ENCODE results near the gene ACTL6B. TPM values are rescaled to one million over a fixed set of nuclear protein-coding genes. Genes with fewer than 3 reads are reported as not detected.

Gene ACTL6B
- total and polyA plus RNA-seq, 2 of the 8 experiments (the other 6 are each of a cell fraction or from before 2014, with no cell fraction given) = 2.1 to 4.5 TPM

- Histone ChIP-seq H4K8ac (ENCODE audit: extremely low read depth, insufficient read depth, low read length) (peak overlapping the region; percentile 78; the same call in 1 of the 2 replicates), H2BK20ac (ENCODE audit: low read length) (no peak overlapping the region), H3K23ac (ENCODE audit: insufficient read length) (no peak overlapping the region), H2BK120ac (replicated peaks; ENCODE audit: low read depth, low read length) (no peak overlapping the region), H3K14ac (ENCODE audit: insufficient read length) (no peak overlapping the region), H3K27me3 (replicated peaks in 1 of 4; ENCODE audit: control insufficient read depth in 3 of 4, extremely low read depth in 1 of 4, insufficient read depth in 3 of 4, low read length in 3 of 4) (peaks cover 0 to 8% (median 6%) of the 10 kb centered on the region in 4 experiments; a peak in 4 of 7 replicates), H2BK5ac (ENCODE audit: low read depth, low read length) (no peak overlapping the region), H3K9me3 (ENCODE audit: insufficient read depth in 2 of 2, low read depth in 1 of 2, low read length in 1 of 2) (no peaks in the 10 kb centered on the region), H4K20me1 (replicated peaks in 1 of 2; ENCODE audit: control insufficient read depth in 1 of 2, insufficient read depth in 2 of 2, low read length in 2 of 2) (peaks cover 13 to 25% of the 10 kb centered on the region in 2 experiments), H4K91ac (replicated peaks; ENCODE audit: insufficient read length, low read length) (no peak overlapping the region), H3K79me2 (ENCODE audit: control insufficient read depth in 1 of 2, insufficient read depth in 2 of 2, low read length in 2 of 2) (no peaks in the 10 kb centered on the region), H4K5ac (ENCODE audit: insufficient read length, low read depth, low read length) (no peak overlapping the region), H2AFZ (ENCODE audit: low read length) (no peak overlapping the region), H3K36me3 (ENCODE audit: control insufficient read depth in 2 of 4, insufficient read depth in 4 of 4, low read length in 3 of 4) (peaks cover 3 to 50% (median 21%) of the 10 kb centered on the region in 4 experiments; a peak in 7 of 8 replicates), H2BK15ac (ENCODE audit: low read length) (no peak overlapping the region), H2AK5ac (ENCODE audit: low read depth, low read length) (peak overlapping the region; percentile 94; the same call in 1 of the 2 replicates), H3K27ac (ENCODE audit: low read depth, low read length) (no peak overlapping the region), H3K23me2 (ENCODE audit: low read depth, low read length) (peaks cover 11% of the 10 kb centered on the region; the same call in 1 of the 2 replicates), H3K4me2 (ENCODE audit: insufficient read depth in 1 of 2, low read depth in 2 of 2, low read length in 2 of 2) (peak overlapping the region; percentile 58 to 87), H2BK12ac (ENCODE audit: low read depth, low read length) (no peak overlapping the region), H3K4me3 (ENCODE audit: extremely low read depth in 1 of 4, insufficient read depth in 2 of 4, low read depth in 3 of 4, low read length in 4 of 4) (peak overlapping the region in 3 of 4 experiments; percentile 18 to 99 (median 79); a peak in 5 of 8 replicates), H3K56ac (replicated peaks; ENCODE audit: insufficient read length, low read depth, low read length) (no peak overlapping the region), H3K9ac (replicated peaks in 1 of 4; ENCODE audit: extremely low read depth in 1 of 4, low read depth in 3 of 4, low read length in 3 of 4) (peak overlapping the region in 1 of 4 experiments; percentile 44; a peak in 3 of 7 replicates), H3K18ac (ENCODE audit: extremely low read depth, low read length) (no peak overlapping the region), H3K4me1 (replicated peaks in 1 of 4; ENCODE audit: control insufficient read depth in 3 of 4, insufficient read depth in 4 of 4, low read length in 3 of 4) (peaks cover 0 to 7% (median 4%) of the 10 kb centered on the region in 4 experiments; a peak in 6 of 7 replicates), H3K4ac (replicated peaks; ENCODE audit: insufficient read length, low read depth, low read length) (no peak overlapping the region), H3K79me1 (ENCODE audit: low read depth, low read length) (peaks cover 3% of the 10 kb centered on the region)
- TF ChIP-seq HDAC6 (IDR thresholded peaks at IDR 0.05; ENCODE audit: low read depth, low read length) (no peak), BCL11A (IDR thresholded peaks at IDR 0.05; ENCODE audit: low read depth in 2 of 2, low read length in 2 of 2) (no peak), CHD2 (IDR thresholded peaks at IDR 0.05; ENCODE audit: low read length) (no peak), POLR2A (IDR thresholded peaks at IDR 0.05; ENCODE audit: control extremely low read depth in 1 of 2, low read depth in 2 of 2, low read length in 2 of 2) (0 out of 3 replicates have a peak, but pooled peaks of 1 of the 2 experiments have one; percentile 8)
- ChIA-PET POLR2A (ENCODE audit: partially characterized antibody) (interaction anchor here (0.6 to 10.3 kb wide), 20 partner anchors 13 to 198 kb away, joined by 3 to 257 read pairs (median 3); partner anchors contain the start of genes EPO, FBXO24, GIGYF1 and PCOLCE), CTCF (ENCODE audit: partially characterized antibody) (interaction anchor here (1.2 to 20.7 kb wide), 7 partner anchors 9 to 63 kb away, joined by 3 to 254 read pairs (median 7); partner anchors contain the start of genes GIGYF1 and POP7)
- DNase-seq (ENCODE audit: low read depth in 1 of 2, low spot score in 2 of 2) (no peak), FAIRE-seq (no peak)
- WGBS, 2 experiments (ENCODE audit: extremely low coverage in 1 of 2, insufficient coverage in 1 of 2, insufficient read length in 1 of 2, insufficient replicate concordance in 2 of 2, low coverage in 1 of 2, low lambda C conversion rate in 2 of 2, missing lambda C conversion rate in 1 of 2) = 96% methylated on average over 22 of the region's 23 CpGs; no CpG with 5 or more reads in 1 of the 2 experiments
These were observed 20.5 kb upstream of the ACTL6B start for GRCh38 chr7:100676501-100677306.

Measured in H1 (cell line).